ENCODE data around the gene TRIM8. TPM values are rescaled to one million over a fixed set of nuclear protein-coding genes. Genes with fewer than 3 reads are reported as not detected.
A peak's percentile ranks its signal among the peaks of the same experiment; 100 is the strongest.

TRIM8 gene
- polyA plus RNA-seq, 3 donors: 39.4 to 183 (median 41.4) TPM

GRCh38 chr10:102668326-102669107 is 24.2 kb downstream of the TRIM8 start:
- H3K27ac Mint-ChIP-seq: no peak overlapping the region
- Histone ChIP-seq H3K9me3 (replicated peaks in 1 of 2; ENCODE audit: control insufficient read depth in 1 of 2, insufficient read depth in 1 of 2, low read length in 2 of 2) (no peaks in the 10 kb centered on the region), H3K9ac (ENCODE audit: insufficient read depth, low read length, poor library complexity, severe bottlenecking) (no peak overlapping the region), H3K4me3 (replicated peaks in 1 of 3; ENCODE audit: low read depth in 2 of 3, low read length in 3 of 3) (no peak overlapping the region), H3K36me3 (replicated peaks in 1 of 2; ENCODE audit: control insufficient read depth in 1 of 2, insufficient read depth in 2 of 2, low read length in 2 of 2) (no peaks in the 10 kb centered on the region), H3K79me2 (ENCODE audit: insufficient read depth, low read length) (no peaks in the 10 kb centered on the region), H3K4me2 (replicated peaks; ENCODE audit: extremely low read depth, low read length, poor library complexity, severe bottlenecking) (no peak overlapping the region), H3K27ac (ENCODE audit: low read depth in 1 of 2, low read length in 2 of 2) (no peak overlapping the region), H3K4me1 (ENCODE audit: control insufficient read depth in 1 of 2, insufficient read depth in 2 of 2, low read length in 2 of 2) (peaks cover 21 to 25% of the 10 kb centered on the region in 2 donors), H4K20me1 (ENCODE audit: insufficient read depth, low read length) (no peaks in the 10 kb centered on the region), H3K27me3 (ENCODE audit: control insufficient read depth in 2 of 2, insufficient read depth in 2 of 2, low read length in 2 of 2) (no peaks in the 10 kb centered on the region), H2AFZ (ENCODE audit: insufficient read depth, low read depth, low read length, poor library complexity, severe bottlenecking) (no peak overlapping the region)
- WGBS (ENCODE audit: insufficient coverage): 97% methylated on average over 5 of the region's 10 CpGs
- no peak overlapping the region for H3K4me3 Mint-ChIP-seq
- no peak for DNase-seq
- H3K36me3 Mint-ChIP-seq: no peaks in the 10 kb centered on the region
- peaks cover 2 to 10% (median 6%) of the 10 kb centered on the region in 3 donors for H3K27me3 Mint-ChIP-seq (ENCODE audit: low read depth in 3 of 3)
- intact Hi-C loops (cut with micrococcal nuclease): no loop called here
- peaks cover 33% of the 10 kb centered on the region for H3K4me1 Mint-ChIP-seq
- no peaks in the 10 kb centered on the region for H3K9me3 Mint-ChIP-seq
- TF ChIP-seq, protein P1, sequence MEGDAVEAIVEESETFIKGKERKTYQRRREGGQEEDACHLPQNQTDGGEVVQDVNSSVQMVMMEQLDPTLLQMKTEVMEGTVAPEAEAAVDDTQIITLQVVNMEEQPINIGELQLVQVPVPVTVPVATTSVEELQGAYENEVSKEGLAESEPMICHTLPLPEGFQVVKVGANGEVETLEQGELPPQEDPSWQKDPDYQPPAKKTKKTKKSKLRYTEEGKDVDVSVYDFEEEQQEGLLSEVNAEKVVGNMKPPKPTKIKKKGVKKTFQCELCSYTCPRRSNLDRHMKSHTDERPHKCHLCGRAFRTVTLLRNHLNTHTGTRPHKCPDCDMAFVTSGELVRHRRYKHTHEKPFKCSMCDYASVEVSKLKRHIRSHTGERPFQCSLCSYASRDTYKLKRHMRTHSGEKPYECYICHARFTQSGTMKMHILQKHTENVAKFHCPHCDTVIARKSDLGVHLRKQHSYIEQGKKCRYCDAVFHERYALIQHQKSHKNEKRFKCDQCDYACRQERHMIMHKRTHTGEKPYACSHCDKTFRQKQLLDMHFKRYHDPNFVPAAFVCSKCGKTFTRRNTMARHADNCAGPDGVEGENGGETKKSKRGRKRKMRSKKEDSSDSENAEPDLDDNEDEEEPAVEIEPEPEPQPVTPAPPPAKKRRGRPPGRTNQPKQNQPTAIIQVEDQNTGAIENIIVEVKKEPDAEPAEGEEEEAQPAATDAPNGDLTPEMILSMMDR (IDR thresholded peaks at IDR 0.05): no peak

- H3K9me3 Mint-ChIP-seq: no peaks in the 10 kb centered on the region
- TF ChIP-seq, protein P1 (IDR thresholded peaks at IDR 0.05): peak; percentile 27
- Histone ChIP-seq H3K9ac (ENCODE audit: insufficient read depth, low read length, poor library complexity, severe bottlenecking) (no peak overlapping the region), H3K79me2 (ENCODE audit: insufficient read depth, low read length) (no peaks in the 10 kb centered on the region), H3K4me1 (ENCODE audit: control insufficient read depth in 1 of 2, insufficient read depth in 2 of 2, low read length in 2 of 2) (peaks cover 29 to 34% of the 10 kb centered on the region in 2 donors), H3K4me3 (replicated peaks in 1 of 3; ENCODE audit: low read depth in 2 of 3, low read length in 3 of 3) (no peak overlapping the region), H3K27me3 (ENCODE audit: control insufficient read depth in 2 of 2, insufficient read depth in 2 of 2, low read length in 2 of 2) (no peaks in the 10 kb centered on the region), H2AFZ (ENCODE audit: insufficient read depth, low read depth, low read length, poor library complexity, severe bottlenecking) (no peak overlapping the region), H3K9me3 (replicated peaks in 1 of 2; ENCODE audit: control insufficient read depth in 1 of 2, insufficient read depth in 1 of 2, low read length in 2 of 2) (no peaks in the 10 kb centered on the region), H3K36me3 (replicated peaks in 1 of 2; ENCODE audit: control insufficient read depth in 1 of 2, insufficient read depth in 2 of 2, low read length in 2 of 2) (no peaks in the 10 kb centered on the region), H3K4me2 (replicated peaks; ENCODE audit: extremely low read depth, low read length, poor library complexity, severe bottlenecking) (no peak overlapping the region), H3K27ac (ENCODE audit: low read depth in 1 of 2, low read length in 2 of 2) (no peak overlapping the region), H4K20me1 (ENCODE audit: insufficient read depth, low read length) (no peaks in the 10 kb centered on the region)
- H3K4me1 Mint-ChIP-seq: peaks cover 41% of the 10 kb centered on the region
- peaks cover 2 to 10% (median 6%) of the 10 kb centered on the region in 3 donors for H3K27me3 Mint-ChIP-seq (ENCODE audit: low read depth in 3 of 3)
- DNase-seq: no peak
- WGBS (ENCODE audit: insufficient coverage): 100% methylated on average over 2 of the region's 7 CpGs
- no peaks in the 10 kb centered on the region for H3K36me3 Mint-ChIP-seq
- intact Hi-C loops (cut with micrococcal nuclease): no loop called here
- no peak overlapping the region for H3K4me3 Mint-ChIP-seq
- peak overlapping the region in 4 of 7 donors; percentile 13 to 50 (median 36) for H3K27ac Mint-ChIP-seq
Measured at GRCh38 chr10:102669206-102670064, 25.2 kb downstream of the TRIM8 start.
